Heart left ventricle (tissue), 16 donors: ENCODE results near the gene COX8C. TPM values are rescaled to one million over a fixed set of nuclear protein-coding genes. Genes with fewer than 3 reads are reported as not detected.
A peak's percentile ranks its signal among the peaks of the same experiment; 100 is the strongest.

Experiments used
- ATAC-seq, 4 donors: fragments of 200-7000 bp; cut with Tn5 transposase; one replicate each; pipeline ENCODE4 v1.9.1; 2020 to 2022; ENCODE audit warnings: moderate library complexity in 4 of 4, mild to moderate bottlenecking in 3 of 4, moderate number of reproducible peaks in 1 of 4
- DNase-seq, 5 donors: peaks; one replicate each; pipeline ENCODE4 v3.0.0-alpha.2; 2020
- H3K27ac ChIP-seq, 12 donors: fragments of 200-600 bp; sonication (generic) in 4 of 12; one replicate each; pipeline versions ENCODE4 v1.5.0 to v1.8.0; 2016 to 2022; ENCODE audit warnings: mild to moderate bottlenecking in 2 of 12
- H3K27me3 ChIP-seq, 9 donors: fragments of 200-600 bp; sonication (generic) in 2 of 9; one replicate each; pipeline versions ENCODE4 v1.5.1 to v1.8.0; 2016 to 2022; ENCODE audit warnings: mild to moderate bottlenecking in 3 of 9
- H3K36me3 ChIP-seq, 9 donors: fragments of 200-600 bp; sonication (generic) in 2 of 9; one replicate each; pipeline versions ENCODE4 v1.5.0 to v1.8.0; 2018 to 2022; ENCODE audit warnings: mild to moderate bottlenecking in 2 of 9
- H3K4me1 ChIP-seq, 12 donors: fragments of 200-600 bp; sonication (generic) in 4 of 12; one replicate each; pipeline versions ENCODE4 v1.5.0 to v1.8.0; 2016 to 2022; ENCODE audit warnings: mild to moderate bottlenecking in 3 of 12
- H3K4me3 ChIP-seq, 12 donors: fragments of 200-600 bp; sonication (generic) in 4 of 12; one replicate each; pipeline versions ENCODE4 v1.5.0 to v1.8.0; 2017 to 2022; ENCODE audit warnings: mild to moderate bottlenecking in 9 of 12, moderate library complexity in 4 of 12
- H3K9me3 ChIP-seq, 12 donors: fragments of 200-600 bp; sonication (generic) in 4 of 12; one replicate each; pipeline versions ENCODE4 v1.5.0 to v1.8.0; 2016 to 2022; ENCODE audit warnings: mild to moderate bottlenecking in 1 of 12
- CTCF ChIP-seq, 12 donors: fragments of 200-600 bp; sonication (generic) in 4 of 12; IDR thresholded peaks; one replicate each; pipeline versions ENCODE4 v1.5.0 to v1.8.0; 2018 to 2022; ENCODE audit warnings: antibody characterized with exemption in 12 of 12, mild to moderate bottlenecking in 5 of 12
- POLR2A ChIP-seq, 2 donors: fragments of 450-650 bp; IDR thresholded peaks; one replicate each; pipeline ENCODE4 v1.6.1; 2017; ENCODE audit warnings: antibody characterized with exemption in 2 of 2, mild to moderate bottlenecking in 2 of 2, moderate library complexity in 2 of 2
- WGBS, 4 donors: extraction: QIAGEN DNeasy Blood & Tissue Kit in 2 of 4; methylation state at CpG; one replicate each; pipeline versions ENCODE4 v1.1.5 to v1.1.7; 2013 to 2018; 5-methylcytosine and 5-hydroxymethylcytosine counted together
- intact Hi-C, 10 donors: fragments of 100-400 bp; cut with DNase I; formaldehyde crosslinking; loops; one replicate each; pipeline versions ENCODE4 v1.11.1 to v1.14.2; 2022
- long read RNA-seq, 3 donors: library from polyadenylated mRNA; unstranded; transcript quantifications; one replicate each; pipeline ENCODE4 v2.0.0, GENCODE V29; 2020 to 2021
- polyA plus RNA-seq, 2 donors: library from polyadenylated mRNA; stranded (reverse); fragments of 200-250 nt; gene quantifications; one replicate each; pipeline ENCODE4 v1.2.3, GENCODE V29; 2013
- total RNA-seq, 9 donors: library from RNA; depleted of rRNA in 2 of 9; stranded (reverse); fragments of >200 nt in 2 of 9; fragmentation: NEBNext Ultra II Directional in 3 of 9; extraction: Animal tissue kit (Norgen Biotek cat#: 25700) in 3 of 9; gene quantifications; one replicate each; pipeline versions ENCODE4 v1.1.0 to v1.2.4, GENCODE V29; 2016 to 2023
- donor health status: ischemic (EF 13 %, LVEDD 7.1; RV severe dilation, severe dysfunction).
- donor health status: healthy with polysubstance abuse.
- donor health status: DM: no; HTN: yes; CAD: no.
- donor health status: DM: no; HTN: no; CAD: no.
- donor health status: ischemic (EF 25% LVEDD 6.9; RV normal size, moderate dysfunction).
- donor health status: ischemic (EF 25% LVEDD 5.7; RV mildly dilated, moderate dysfunction).
- donor health status: healthy.
- donor health status: DM: yes; HTN: yes; CAD: no.
- donor health status: ischemic (EF 35%, LVEDD 5.7; RV mildly dilated, moderate dysfunction).
- donor health status: nonischemic (EF 11% LVEDD 7.7; RV severe dilation, severe dysfunction).
- donor health status: DM: yes; HTN: yes; CAD: no.
- donor health status: PGD.
- donor health status: ischemic (EF 29% LVEDD 5.4; RV normal size, mild dysfunction).
- donor health status: nonischemic (EF 23%, LVEDD 6.1; RV moderate dilation, normal function).

The COX8C gene, protein sequence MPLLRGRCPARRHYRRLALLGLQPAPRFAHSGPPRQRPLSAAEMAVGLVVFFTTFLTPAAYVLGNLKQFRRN
- total RNA-seq (1 to 10 TPM in 3 of 9 donors, under 1 TPM in 3, not detected in 3; 0.60 to 2.0 (median 0.89) TPM), polyA plus RNA-seq (not detected)
- long read RNA-seq, donor 1, result 0 reads
- long read RNA-seq, donor 2, result 0 reads
- long read RNA-seq, donor 3, result 0 reads

DNA sequence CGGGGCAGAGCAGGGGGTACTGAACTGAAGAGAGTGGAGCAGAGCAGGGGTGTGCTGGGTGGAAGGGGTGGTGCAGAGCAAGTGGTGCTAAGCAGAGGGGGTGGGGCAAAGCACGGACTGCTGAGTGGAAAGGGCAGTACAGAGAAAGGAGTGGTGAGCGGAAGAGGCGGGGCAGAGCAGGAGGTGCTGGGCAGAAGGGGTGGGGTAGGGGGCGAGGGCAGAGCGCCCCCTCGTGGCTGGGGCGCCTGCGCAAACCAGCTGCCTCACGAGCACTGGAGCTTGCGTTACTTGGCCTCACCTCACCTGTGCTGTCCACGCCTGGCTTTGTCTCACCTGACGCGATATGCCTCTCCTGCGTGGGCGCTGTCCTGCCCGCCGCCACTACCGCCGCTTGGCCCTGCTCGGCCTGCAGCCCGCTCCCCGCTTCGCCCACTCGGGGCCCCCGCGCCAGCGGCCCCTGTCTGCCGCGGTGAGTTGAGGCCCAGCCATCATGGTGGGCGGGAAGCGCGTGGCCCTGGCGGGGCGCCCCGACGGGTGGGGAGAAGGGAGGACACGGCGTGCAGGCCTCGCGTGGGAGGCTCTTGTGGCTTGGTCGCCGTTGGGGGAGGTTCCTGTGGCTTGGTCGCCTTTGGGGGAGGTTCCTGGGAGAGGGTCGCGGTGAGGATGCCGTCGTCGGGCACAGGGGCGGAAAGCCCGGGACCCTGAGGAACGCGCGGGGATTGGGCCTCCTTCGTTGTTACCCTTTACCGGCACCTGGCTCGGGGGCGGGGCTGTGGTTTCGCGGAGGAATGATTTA is at the start of gene COX8C:
TSS of gene COX8C (plus strand) at position 257 of the 796 bp plus-strand sequence. CDS start at position 344, 87 bp downstream.
- no peaks in the 10 kb centered on the region for H3K27me3 ChIP-seq
- H3K27ac ChIP-seq, result no peak within 1 kb of the TSS
- H3K4me3 ChIP-seq, result no peak within 1 kb of the TSS
- H3K4me1 ChIP-seq, result peaks cover 0 to 8% (median 0%) of the 10 kb centered on the region in 12 donors
- ATAC-seq (no peak), DNase-seq (no peak)
- H3K9me3 ChIP-seq, result peaks cover 0 to 5% (median 0%) of the 10 kb centered on the region in 12 donors
- WGBS, 4 donors, result 94 to 97% (median 96%) methylated on average over 57 to 60 of the region's 60 CpGs
- no peaks in the 10 kb centered on the region for H3K36me3 ChIP-seq
- intact Hi-C loops, result no loop called here
- no peak for TF ChIP-seq CTCF (IDR thresholded peaks at IDR 0.05)
- TF ChIP-seq POLR2A (IDR thresholded peaks at IDR 0.05), result no peak

- intact Hi-C loops, result no loop called here
- Histone ChIP-seq H3K36me3 (peaks cover 0 to 10% (median 2%) of the 10 kb centered on the region in 9 donors), H3K27me3 (no peaks in the 10 kb centered on the region), H3K9me3 (no peaks in the 10 kb centered on the region), H3K4me1 (peaks cover 0 to 49% (median 29%) of the 10 kb centered on the region in 12 donors), H3K4me3 (no peak overlapping the region), H3K27ac (no peak overlapping the region)
- DNase-seq, result no peak
- ATAC-seq, result no peak
- no peak for TF ChIP-seq POLR2A (IDR thresholded peaks at IDR 0.05)
- TF ChIP-seq CTCF (IDR thresholded peaks at IDR 0.05), result no peak
- WGBS, 4 donors, result 72 to 82% (median 78%) methylated on average over 3 of the region's 3 CpGs
Observed at GRCh38 chr14:93299416-93299815, 47.6 kb upstream of the COX8C start.

GRCh38 chr14:93299866-93300265 is 47.1 kb upstream of the COX8C start:
- H3K4me1 ChIP-seq, result peaks cover 0 to 54% (median 30%) of the 10 kb centered on the region in 12 donors
- no peak overlapping the region for H3K27ac ChIP-seq
- WGBS, 4 donors, result 47 to 62% (median 55%) methylated on average over 6 of the region's 6 CpGs
- TF ChIP-seq CTCF (IDR thresholded peaks at IDR 0.05) (no peak), POLR2A (IDR thresholded peaks at IDR 0.05) (no peak)
- intact Hi-C loops, result no loop called here
- no peaks in the 10 kb centered on the region for H3K27me3 ChIP-seq
- no peaks in the 10 kb centered on the region for H3K9me3 ChIP-seq
- H3K36me3 ChIP-seq, result peaks cover 0 to 6% (median 0%) of the 10 kb centered on the region in 9 donors
- no peak overlapping the region for H3K4me3 ChIP-seq
- DNase-seq (no peak), ATAC-seq (no peak)

- TF ChIP-seq CTCF (IDR thresholded peaks at IDR 0.05) (no peak), POLR2A (IDR thresholded peaks at IDR 0.05) (no peak)
- H3K27ac ChIP-seq, result peak overlapping the region in 2 of 12 donors; percentile 12 to 26
- peak in 1 of 4 donors; percentile 22 for ATAC-seq
- H3K36me3 ChIP-seq, result no peaks in the 10 kb centered on the region
- DNase-seq, result no peak
- no peaks in the 10 kb centered on the region for H3K9me3 ChIP-seq
- H3K4me3 ChIP-seq, result no peak overlapping the region
- WGBS, 4 donors, result 72 to 80% (median 74%) methylated on average over 6 of the region's 6 CpGs
- intact Hi-C loops, result no loop called here
- no peaks in the 10 kb centered on the region for H3K27me3 ChIP-seq
- peaks cover 0 to 66% (median 36%) of the 10 kb centered on the region in 12 donors for H3K4me1 ChIP-seq
Observed at GRCh38 chr14:93301821-93302447, 45.0 kb upstream of the COX8C start.
